Activated B cell treated with CpG ODN at 0.5 μM for 24 hours (primary cell): ENCODE measurements around the gene KRT72. TPM values are rescaled to one million over a fixed set of nuclear protein-coding genes. Genes with fewer than 3 reads are reported as not detected.

Experiments
- ATAC-seq: fragments of 200-7000 bp; cut with Tn5 transposase; one replicate; pipeline ENCODE4 v1.10.0; 2021; ENCODE audit warnings: low read depth, mild to moderate bottlenecking, moderate library complexity
- CTCF ChIA-PET: fragments of 350-600 bp; sonication (Branson Sonifier 250); formaldehyde crosslinking; loops from one replicate; lab custom pipeline; 2021; ENCODE audit warnings: antibody characterized with exemption; lab: Charles Lee
- POLR2A ChIA-PET: fragments of 350-600 bp; sonication (Branson Sonifier 250); formaldehyde crosslinking; loops from one replicate; lab custom pipeline; 2021; ENCODE audit warnings: antibody characterized with exemption; lab: Charles Lee
- DNase-seq: peaks from one replicate; pipeline ENCODE4 v3.0.0; 2022
- H3K27ac Mint-ChIP-seq: one replicate; pipeline ENCODE4 v1.8.0; 2020; ENCODE audit warnings: mixed read lengths
- H3K27me3 Mint-ChIP-seq: one replicate; pipeline ENCODE4 v1.8.0; 2021; ENCODE audit warnings: mixed read lengths
- H3K36me3 Mint-ChIP-seq: one replicate; pipeline ENCODE4 v1.8.0; 2021; ENCODE audit warnings: low read depth, mixed read lengths
- H3K4me1 Mint-ChIP-seq: one replicate; pipeline ENCODE4 v1.8.0; 2021; ENCODE audit warnings: mixed read lengths
- H3K4me3 Mint-ChIP-seq: one replicate; pipeline ENCODE4 v1.8.0; 2020; ENCODE audit warnings: mild to moderate bottlenecking, mixed read lengths
- H3K9me3 Mint-ChIP-seq: one replicate; pipeline ENCODE4 v1.8.0; 2020; ENCODE audit warnings: mixed read lengths
- intact Hi-C: fragments of 100-400 bp; cut with micrococcal nuclease; formaldehyde crosslinking; loops from one replicate; pipeline ENCODE4 v1.15.1; 2024
- total RNA-seq: library from RNA; stranded (reverse); gene quantifications from 2 replicates; pipeline ENCODE4 v1.2.3, GENCODE V29; 2022
- TF ChIP-seq, protein P1 (sequence below): fragments of 200-600 bp; IDR thresholded peaks from one replicate; pipeline ENCODE4 v1.8.0; 2022; ENCODE audit warnings: antibody characterized with exemption, mild to moderate bottlenecking

KRT72 gene
- total RNA-seq, 1 donor from 2014 or later: not detected

DNA sequence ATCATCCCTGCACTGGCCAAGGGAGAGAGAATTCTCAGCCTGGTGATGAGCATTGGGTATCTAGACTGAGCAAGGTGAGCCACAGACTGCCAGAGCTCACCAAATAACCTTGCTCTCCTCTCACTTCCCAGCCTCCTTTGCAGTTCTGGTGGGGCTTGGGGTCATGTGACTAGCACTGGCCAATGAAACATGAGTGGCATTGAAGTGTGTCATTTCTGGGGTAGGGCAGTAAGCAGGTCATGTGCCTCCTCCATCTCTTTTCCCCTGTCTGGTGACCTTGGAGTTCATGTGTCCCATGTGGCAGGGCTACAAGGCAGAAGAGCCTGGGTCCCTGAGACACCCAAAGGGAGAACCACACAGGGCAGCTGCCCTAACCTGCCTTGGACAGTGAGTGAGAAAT, 3.6 kb upstream of the KRT72 start:
- no peak overlapping the region for H3K4me3 Mint-ChIP-seq
- ChIA-PET CTCF (no interaction called here), POLR2A (no interaction called here)
- H3K27me3 Mint-ChIP-seq: peaks cover 20% of the 10 kb centered on the region
- no peak overlapping the region for H3K27ac Mint-ChIP-seq
- no peaks in the 10 kb centered on the region for H3K4me1 Mint-ChIP-seq
- intact Hi-C loops: no loop called here
- DNase-seq (no peak), ATAC-seq (no peak)
- TF ChIP-seq, protein P1, sequence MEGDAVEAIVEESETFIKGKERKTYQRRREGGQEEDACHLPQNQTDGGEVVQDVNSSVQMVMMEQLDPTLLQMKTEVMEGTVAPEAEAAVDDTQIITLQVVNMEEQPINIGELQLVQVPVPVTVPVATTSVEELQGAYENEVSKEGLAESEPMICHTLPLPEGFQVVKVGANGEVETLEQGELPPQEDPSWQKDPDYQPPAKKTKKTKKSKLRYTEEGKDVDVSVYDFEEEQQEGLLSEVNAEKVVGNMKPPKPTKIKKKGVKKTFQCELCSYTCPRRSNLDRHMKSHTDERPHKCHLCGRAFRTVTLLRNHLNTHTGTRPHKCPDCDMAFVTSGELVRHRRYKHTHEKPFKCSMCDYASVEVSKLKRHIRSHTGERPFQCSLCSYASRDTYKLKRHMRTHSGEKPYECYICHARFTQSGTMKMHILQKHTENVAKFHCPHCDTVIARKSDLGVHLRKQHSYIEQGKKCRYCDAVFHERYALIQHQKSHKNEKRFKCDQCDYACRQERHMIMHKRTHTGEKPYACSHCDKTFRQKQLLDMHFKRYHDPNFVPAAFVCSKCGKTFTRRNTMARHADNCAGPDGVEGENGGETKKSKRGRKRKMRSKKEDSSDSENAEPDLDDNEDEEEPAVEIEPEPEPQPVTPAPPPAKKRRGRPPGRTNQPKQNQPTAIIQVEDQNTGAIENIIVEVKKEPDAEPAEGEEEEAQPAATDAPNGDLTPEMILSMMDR: no peak
- no peaks in the 10 kb centered on the region for H3K36me3 Mint-ChIP-seq
- no peaks in the 10 kb centered on the region for H3K9me3 Mint-ChIP-seq

DNA sequence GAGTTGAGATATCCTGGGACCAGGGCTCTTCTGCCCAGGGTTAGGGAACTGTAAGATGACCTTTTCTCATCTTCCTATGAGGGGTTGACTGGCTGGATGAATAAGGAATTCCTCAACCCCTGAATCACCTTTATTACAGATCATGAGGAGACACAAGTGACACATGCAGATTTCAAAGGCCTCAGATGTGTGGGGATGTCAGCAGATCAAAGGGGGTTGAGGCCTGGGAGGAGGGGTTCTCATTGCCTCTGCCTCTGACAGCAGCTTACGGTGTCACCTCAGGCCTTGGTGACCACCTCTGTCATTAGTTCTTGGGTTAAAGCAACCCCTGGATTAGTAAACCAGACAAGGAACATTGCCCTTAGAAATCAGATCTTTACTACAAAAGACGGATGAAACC, 2.1 kb upstream of the KRT72 start:
- no peak for DNase-seq
- H3K9me3 Mint-ChIP-seq: no peaks in the 10 kb centered on the region
- POLR2A ChIA-PET: no interaction called here
- ATAC-seq: no peak
- H3K27ac Mint-ChIP-seq: no peak overlapping the region
- peaks cover 21% of the 10 kb centered on the region for H3K27me3 Mint-ChIP-seq
- H3K4me1 Mint-ChIP-seq: no peaks in the 10 kb centered on the region
- H3K36me3 Mint-ChIP-seq: no peaks in the 10 kb centered on the region
- TF ChIP-seq, protein P1: no peak
- CTCF ChIA-PET: no interaction called here
- H3K4me3 Mint-ChIP-seq: no peak overlapping the region
- intact Hi-C loops: no loop called here

DNA sequence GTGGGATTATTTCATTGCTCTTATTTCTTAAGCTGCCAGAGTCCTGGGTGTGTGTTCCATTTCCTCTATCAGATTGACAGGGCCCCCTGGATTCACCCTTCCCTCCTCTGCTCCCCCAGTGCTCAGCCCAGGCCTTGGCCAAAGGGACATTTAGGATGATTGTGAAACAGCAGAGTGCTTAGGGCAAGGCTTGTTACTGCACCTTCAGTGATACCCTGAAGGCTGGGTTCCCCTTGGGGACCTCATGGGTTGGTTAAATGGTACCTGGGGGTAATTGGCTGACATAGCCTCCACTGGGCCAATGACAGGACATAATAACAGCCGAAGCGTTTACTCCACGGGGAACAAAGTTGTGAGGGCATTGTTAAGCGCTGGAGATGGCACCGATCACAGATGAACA, 1.3 kb upstream of the KRT72 start:
- Mint-ChIP-seq H3K27me3 (peaks cover 21% of the 10 kb centered on the region), H3K27ac (no peak overlapping the region), H3K4me1 (no peaks in the 10 kb centered on the region), H3K9me3 (no peaks in the 10 kb centered on the region), H3K36me3 (no peaks in the 10 kb centered on the region), H3K4me3 (no peak overlapping the region)
- ChIA-PET CTCF (no interaction called here), POLR2A (no interaction called here)
- ATAC-seq (no peak), DNase-seq (no peak)
- intact Hi-C loops: no loop called here
- TF ChIP-seq, protein P1: no peak

DNA sequence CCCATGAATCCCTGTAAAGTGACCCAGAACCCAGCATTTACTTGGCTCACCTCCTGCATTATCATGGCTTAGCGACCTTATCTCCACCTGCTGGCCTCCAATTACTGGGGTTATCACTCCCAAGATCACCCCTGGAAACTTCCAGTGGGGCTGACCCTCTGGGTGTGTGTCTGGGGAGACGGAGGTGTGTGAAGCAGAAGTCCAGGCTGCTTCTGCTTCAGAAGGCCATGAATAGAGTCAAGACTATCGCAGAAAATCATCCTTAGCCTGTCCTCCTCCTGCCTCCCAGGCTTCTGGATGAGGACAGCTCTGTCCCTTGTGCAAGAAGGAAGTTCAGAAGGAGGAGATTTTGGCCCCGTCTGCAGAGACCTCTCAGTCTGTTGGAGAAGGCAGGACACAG, 408 bp upstream of the KRT72 start:
- ATAC-seq (no peak), DNase-seq (no peak)
- CTCF ChIA-PET: no interaction called here
- intact Hi-C loops: no loop called here
- H3K27me3 Mint-ChIP-seq: peaks cover 20% of the 10 kb centered on the region
- H3K27ac Mint-ChIP-seq: no peak overlapping the region
- H3K4me3 Mint-ChIP-seq: no peak overlapping the region
- TF ChIP-seq, protein P1: no peak
- no peaks in the 10 kb centered on the region for H3K4me1 Mint-ChIP-seq
- POLR2A ChIA-PET: no interaction called here
- H3K36me3 Mint-ChIP-seq: no peaks in the 10 kb centered on the region
- H3K9me3 Mint-ChIP-seq: no peaks in the 10 kb centered on the region

DNA sequence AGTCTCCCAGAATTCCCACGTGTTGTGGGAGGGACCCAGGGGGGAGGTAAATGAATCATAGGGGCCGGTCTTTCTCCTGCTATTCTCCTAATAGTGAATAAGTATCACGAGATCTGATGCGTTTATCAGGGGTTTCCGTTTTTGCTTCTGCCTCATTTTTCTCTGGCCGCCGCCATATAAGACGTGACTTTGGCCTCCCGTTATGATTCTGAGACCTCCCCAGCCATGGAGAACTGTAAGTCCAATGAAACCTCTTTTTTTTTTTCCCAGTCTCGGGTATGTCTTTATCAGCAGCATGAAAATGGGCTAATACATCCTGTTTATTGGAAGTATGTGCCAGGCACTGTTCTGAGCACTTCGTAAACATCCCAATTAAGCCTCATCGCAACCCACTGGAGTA, 788 bp downstream of the KRT72 start:
- DNase-seq (no peak), ATAC-seq (no peak)
- H3K9me3 Mint-ChIP-seq: no peaks in the 10 kb centered on the region
- CTCF ChIA-PET: no interaction called here
- H3K4me3 Mint-ChIP-seq: no peak overlapping the region
- H3K4me1 Mint-ChIP-seq: no peaks in the 10 kb centered on the region
- POLR2A ChIA-PET: no interaction called here
- TF ChIP-seq, protein P1: no peak
- H3K36me3 Mint-ChIP-seq: no peaks in the 10 kb centered on the region
- H3K27ac Mint-ChIP-seq: no peak overlapping the region
- peaks cover 20% of the 10 kb centered on the region for H3K27me3 Mint-ChIP-seq
- intact Hi-C loops: no loop called here
